ENCODE measurements around the gene UNC5A.

UNC5A gene

DNA sequence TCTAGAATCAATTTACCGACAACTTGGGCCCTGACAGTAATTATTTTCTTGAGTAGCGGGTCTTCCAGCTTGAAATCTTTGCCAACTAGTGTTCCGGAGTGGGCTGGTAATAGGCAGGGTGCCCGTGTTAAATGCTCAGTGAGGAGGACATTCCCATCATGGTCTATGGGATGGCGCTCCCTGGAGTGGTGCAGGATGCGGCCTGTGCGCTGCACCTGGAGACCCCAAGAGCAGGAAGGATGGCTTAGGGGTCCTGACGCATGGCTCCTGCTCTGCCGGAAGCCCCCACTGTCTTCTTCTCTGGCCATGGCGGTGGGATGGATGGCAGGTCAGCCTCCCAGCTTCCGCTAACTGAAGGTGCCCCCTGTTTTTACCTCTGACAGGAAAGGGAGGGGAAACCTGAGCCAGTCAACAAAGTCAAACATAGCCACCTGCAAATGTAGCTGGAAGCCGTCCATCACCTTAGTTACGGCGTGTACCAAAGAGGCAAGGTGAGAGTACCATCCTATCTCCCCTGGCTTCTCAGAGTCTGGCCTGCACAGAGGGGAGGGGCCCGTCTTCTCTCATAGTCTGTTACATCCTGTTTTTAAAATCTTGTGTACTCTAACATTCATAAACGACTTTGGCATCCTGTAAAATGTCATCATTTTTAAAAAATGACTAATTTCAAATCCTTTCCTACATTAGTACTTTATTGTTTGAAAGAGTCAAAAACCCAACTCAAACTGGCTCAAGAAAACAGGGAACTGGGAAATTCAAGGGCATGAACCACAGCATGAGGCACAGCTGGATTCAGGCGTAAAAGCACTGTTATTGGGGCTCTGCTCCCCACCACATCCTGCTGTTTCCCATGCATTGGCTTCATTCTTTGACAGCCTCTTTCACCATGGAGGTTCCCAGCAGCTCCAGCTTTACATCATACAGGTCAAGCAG, 28.5 kb upstream of the UNC5A start:
- no peak for DNase-seq (ENCODE audit: low spot score)

DNA sequence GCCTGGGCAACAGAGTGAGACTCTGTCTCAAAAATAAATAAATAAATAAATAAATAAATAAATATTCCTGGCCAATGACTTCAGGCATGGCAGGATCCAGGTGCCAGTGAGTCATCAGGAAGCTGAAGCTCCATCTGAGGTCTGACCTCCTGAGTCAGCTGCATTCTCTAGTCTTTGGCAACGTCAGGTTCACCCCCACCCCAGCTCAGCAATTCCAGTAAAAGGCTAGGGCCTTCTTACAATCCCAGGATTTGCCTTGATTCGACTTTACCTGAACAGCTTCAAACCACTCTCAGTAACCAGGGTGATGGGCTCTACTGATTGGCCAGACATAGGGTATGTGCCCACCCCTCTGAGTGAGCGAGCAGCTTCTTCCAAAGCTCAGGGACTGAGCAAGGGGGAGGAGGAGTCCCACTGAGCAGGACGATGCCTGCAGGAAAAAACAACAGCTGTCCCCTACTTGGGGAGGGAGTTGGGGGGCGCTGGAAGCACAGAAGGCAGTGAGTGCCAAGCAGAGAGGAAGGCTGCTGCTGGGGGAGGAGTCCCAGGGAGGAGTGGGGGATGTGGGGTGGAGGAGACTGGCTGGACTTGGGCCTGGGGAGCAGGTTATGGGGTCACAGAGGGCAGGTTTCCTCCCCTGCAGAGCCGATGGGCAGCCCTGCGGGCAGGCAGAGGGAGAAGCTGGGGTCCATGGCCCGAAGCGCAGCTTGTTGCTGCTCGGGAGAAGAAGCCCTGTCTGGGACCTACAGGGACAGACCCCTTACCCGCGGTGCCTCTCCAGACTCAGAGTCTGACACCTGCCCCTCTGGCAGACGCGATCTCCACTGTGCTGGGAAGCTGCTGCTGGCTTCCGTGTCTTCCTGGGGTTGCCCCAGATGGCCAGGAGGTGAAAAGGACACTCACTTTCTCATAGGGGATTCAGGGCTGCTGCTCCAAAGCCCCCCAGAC, 25.9 kb upstream of the UNC5A start:
- DNase-seq (ENCODE audit: low spot score): no peak

DNA sequence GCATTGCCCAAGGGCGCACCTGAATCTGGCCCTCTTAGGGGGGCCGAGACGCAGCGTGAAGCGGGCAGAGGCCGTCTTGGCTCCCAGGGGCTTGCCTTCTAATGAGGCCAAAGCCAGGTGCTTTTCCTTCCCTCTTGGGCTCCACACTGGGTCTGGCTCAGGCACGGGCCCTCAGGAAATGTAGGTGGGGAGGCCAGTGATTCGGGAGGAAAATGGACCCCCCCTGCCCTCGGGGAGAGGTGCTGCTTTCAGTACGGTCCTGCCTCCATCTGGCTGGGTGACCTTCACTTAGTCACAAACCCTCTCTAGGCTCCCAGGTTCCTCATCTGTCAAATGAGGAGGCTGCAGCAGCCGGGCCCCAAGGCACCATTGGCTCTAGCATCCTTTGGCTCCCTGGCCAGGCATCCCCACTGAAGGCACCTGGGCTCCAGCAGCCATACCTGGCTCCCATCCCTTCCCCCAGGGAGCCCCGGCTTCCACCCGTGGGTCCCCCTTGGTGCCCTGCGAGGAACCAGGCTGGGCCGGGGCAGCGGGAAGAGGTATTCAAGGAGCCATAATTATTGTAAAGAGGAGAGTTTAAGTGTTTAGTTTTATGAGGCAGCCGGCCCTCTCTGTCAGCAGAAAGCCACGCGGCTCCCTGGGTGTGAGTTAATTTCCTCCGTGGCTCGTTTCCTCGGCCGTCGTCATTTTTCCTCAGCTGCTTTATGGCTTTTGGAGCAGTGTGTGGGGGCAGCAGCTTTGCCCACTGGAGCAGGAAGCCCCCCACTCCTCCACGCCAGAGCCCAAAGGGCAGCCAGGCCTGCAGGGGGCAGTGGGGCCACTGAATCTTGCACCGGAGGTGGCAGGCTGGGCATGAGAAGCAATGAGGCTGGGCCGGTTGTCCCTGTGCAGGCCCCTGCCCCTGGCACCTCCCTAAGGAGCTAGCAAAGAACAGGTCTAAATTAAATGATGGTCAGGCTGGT, 24.9 kb upstream of the UNC5A start:
- DNase-seq (ENCODE audit: low spot score): no peak

DNA sequence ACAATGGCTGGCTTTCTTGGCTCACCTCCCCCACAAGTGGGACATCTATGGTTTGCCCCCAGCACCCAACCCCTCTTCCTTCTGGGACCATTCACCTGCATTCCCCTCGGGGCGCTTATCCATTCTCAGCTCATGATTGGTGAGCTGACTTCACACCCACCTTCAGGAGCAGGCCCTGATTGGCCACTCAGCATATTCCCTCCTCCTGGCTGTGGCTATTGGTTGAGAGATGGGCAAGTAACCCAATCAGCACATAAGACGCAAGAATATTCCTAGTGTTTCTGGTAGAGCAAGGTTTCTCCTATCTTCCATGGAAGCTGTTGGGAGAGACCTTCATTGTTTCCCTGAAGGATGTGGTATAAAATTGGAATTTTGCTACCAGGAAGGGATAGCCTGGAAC, 22.7 kb upstream of the UNC5A start:
- DNase-seq (ENCODE audit: low spot score): no peak

DNA sequence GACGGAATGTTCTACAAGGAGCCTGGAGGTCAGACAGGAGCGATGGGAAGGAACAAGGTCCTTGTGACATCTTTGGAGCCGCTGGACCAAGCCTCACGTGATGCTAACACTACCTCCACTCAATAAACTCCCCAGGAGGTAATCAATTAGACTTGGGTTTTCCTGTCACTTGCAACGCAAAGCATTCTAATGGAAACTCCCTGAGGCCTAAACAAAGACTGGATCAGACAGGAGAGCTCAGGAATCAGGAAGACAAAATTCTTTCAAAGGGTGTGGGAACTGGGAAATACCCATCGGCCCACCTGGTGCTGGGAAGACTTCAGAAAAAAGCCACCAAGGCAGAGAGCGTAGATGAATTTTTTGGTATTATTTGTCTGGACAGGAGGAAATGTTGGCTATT, 22.3 kb upstream of the UNC5A start:
- no peak for DNase-seq (ENCODE audit: low spot score)

DNA sequence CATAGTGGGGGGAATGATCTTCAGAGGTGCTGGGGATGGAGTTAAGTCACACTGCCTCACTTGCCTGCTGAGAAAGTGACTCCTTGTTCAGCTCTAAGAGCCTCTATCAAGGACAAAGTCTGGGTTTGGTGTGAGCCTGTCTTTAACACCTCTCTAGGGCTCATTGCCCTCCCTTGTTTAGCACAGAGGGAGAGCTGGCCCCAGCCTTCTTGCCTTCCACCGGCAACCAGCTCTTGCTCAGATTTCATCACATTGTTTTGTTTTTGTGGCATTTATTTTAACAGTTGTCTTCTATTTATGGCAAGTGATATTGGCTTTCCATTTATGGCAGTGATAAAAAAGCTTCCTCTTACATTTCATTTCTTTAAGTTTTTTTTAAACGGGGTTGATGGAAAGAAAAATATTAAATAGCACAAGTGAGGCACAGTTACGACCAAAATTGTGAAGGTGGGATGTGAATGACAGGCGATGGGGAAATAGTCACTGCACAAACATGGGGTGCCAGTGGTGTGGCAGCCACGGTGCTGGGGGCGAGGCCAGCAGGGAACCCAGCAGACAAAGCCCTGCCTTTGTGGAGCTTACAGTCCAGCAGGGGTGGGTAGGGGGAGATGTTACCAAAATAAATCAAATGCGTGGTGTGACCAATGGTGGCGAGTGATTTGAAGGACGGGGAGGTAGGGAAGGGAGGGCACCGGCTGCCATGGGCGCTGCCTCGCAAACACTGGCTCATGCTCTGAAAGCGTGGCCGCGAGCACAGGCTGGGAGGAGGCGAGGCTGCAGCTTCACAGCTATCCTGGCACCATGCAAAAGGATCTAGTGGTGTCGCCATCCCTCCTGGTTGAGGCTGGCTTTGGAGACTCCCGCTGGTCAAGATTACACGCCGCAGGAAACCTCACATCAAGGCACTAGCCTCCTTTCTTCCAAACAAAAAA, 21.2 kb upstream of the UNC5A start:
- no peak for DNase-seq (ENCODE audit: low spot score)

DNA sequence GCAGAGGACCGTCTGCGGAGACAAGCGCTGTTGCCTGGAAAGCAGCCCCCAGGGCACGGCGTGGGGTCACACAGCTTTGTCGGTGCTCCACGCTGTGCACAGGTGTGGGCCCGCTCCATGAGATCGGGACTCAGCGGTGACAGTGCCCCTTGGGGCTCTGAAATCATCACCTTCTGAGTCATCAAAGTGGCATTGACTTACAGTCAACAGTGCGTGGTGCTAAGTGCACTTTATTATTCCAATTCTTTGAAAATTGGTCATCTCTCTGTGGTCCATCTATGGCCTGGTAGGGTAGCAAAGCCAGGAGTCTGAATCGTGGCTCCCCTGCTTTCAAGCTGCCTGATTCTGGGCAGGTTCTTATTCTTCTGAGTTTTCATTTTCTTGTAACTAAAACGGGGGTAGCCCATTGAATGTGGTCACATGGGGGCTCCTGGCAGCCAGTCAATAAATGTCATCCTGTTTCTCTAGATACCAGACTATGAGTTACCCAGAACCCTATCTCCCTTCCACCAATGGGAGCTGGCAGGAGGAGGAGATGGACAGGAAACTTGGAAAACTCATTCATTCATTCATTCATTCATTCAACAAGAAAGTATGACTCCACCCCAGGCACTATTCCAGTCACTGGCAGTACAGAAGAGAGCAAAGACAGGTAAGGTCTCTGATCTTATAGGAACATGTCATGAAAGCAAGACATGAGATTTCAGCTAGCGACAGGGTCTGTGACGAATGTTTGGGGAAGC, 20.3 kb upstream of the UNC5A start:
- DNase-seq (ENCODE audit: low spot score): no peak

DNA sequence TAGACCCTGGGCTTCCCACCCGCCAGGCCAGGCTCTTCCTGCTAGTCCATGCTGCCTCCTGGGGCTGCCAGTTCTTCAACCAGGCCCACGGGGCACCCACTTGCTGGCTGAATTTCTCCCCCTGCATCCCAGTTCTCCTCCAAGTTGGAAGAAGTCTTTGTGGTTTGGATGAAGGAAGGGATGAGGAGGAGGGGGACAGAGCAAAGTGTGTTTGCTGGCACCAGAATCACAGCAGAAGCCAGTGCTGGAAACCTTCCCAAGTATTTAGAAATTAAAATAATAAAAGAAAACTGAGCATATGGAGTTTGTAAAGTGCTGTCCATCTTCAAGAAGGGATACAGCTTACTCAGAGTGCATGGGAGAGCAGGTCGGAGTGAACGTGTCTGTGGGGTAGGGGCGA, 19.4 kb upstream of the UNC5A start:
- no peak for DNase-seq (ENCODE audit: low spot score)

DNA sequence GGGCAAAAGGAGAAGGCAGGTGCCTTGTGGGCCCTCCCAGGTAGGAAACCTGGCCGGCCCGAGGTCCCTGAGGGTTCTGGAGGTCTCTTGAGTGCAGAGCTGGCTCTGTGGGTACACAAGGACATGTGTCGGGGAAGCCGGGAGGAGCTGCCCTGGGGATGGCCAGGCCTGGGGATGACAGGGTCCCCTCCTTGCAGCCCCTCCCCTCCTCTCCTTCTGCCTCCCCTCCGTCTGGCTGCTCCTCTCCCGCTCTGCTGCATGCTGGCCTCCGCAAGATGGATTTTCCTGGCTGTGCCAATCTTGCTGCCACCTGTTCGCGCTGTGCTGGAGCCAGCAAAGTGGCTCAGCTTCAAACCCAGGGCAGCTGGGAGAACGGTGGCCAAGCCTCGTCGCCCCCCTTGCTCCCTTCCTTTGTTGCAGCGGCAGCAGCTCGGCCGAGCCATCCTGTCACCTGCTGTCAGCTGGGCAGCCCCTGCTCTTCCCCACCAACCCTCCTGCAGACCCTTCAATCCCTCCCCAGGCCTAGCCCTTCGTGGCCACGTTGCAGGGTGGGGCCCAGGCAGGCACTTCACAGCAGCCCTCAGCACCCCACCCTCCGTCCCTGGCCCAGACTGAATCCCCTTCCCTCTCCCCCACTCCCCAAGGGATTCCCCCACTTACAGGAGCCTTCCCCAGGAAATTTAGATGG, 17.6 kb upstream of the UNC5A start:
- no peak for DNase-seq (ENCODE audit: low spot score)

DNA sequence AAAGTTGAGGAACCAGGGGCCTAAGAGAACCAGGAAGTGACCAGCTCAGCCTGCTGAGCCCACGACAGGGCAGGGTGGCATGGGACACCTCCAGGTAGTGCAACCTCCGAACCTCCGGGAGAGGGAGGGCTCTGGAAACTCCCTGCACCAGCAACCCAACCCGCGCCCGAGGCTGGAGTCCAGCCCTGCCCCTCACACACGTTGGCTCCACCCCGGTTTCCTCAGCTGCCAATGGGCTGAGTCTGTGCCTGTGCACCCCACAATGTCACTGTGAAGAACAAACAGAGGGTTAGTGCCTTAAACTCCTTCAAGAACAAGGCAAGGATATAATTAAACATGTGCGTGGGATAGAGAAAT, 17.0 kb upstream of the UNC5A start:
- no peak for DNase-seq (ENCODE audit: low spot score)

DNA sequence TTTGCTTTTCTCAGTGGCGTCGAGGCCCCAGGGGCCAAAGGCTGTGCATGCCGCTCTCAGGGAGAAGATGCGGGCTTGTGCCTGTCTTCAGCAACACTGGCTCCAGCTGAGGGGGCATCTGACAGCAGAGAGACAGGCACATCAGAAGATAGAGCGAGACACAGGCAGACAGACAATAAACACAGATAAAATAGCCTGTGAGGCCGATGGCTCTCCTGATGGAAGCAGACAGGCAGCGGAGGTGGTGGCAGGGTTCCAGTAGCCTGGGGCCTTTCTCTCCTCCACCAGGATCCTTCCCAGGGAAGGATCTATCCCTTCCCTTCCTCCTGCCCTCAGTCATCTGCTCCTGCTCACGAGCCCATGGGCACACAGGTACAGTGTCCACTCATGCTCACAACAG, 16.6 kb upstream of the UNC5A start:
- DNase-seq (ENCODE audit: low spot score): no peak

DNA sequence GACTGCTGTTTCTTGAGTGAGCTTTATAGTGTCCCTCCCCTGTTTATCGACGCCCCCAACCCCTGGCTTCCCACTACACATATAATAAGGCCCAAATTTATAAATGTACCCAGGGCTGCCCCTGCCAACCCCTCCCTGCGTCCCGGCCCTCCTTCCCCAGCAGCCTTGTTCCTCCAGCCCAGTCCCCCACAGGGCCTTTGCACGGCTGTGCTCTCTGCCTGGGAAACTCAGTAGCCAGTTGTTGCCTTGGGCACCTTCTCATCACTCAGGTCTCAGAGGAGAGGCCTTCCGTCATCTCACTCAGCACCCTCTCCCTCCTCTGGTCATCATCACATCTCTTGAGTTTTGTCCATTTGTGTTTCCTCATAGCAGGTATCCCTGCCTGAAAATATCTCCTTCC, 15.8 kb upstream of the UNC5A start:
- DNase-seq (ENCODE audit: low spot score): no peak

DNA sequence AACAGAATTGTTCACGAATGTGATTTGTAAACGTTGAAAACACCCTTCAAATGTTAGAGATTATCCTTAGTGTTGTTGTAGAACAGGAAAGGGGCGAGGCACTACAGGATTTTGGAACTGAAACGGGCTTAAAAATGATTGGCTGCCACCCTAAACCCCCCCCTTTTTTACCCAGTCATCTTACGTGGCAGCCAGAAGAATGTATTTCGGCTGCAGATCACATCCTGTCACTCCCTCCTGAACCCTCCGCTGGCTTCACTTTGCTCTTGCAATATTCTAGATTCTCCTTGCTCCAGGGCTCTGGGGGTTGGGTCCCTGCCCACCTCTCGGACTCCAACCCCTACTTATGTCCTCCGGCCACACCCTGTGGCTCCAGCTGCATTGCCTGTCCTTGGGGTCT, 13.9 kb upstream of the UNC5A start:
- no peak for DNase-seq (ENCODE audit: low spot score)

DNA sequence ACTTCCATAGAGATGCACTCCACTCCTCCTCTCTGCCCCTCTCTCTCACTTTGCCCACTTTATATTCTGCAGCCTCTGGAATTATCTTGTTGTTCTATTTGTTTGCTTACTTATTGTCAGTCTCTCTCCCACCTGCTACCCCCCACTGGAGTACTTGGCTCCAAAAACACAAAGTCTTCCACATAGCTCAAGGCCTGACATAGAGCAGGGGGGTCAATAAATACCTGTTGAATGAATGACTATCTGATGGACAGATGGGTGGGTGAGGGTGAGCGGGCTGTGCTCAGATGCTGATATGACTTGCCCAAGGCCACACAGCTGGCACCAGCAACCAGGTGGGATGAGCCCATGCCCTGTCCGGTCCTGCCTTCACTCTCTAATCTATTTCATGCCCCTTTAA, 13.4 kb upstream of the UNC5A start:
- DNase-seq (ENCODE audit: low spot score): no peak

DNA sequence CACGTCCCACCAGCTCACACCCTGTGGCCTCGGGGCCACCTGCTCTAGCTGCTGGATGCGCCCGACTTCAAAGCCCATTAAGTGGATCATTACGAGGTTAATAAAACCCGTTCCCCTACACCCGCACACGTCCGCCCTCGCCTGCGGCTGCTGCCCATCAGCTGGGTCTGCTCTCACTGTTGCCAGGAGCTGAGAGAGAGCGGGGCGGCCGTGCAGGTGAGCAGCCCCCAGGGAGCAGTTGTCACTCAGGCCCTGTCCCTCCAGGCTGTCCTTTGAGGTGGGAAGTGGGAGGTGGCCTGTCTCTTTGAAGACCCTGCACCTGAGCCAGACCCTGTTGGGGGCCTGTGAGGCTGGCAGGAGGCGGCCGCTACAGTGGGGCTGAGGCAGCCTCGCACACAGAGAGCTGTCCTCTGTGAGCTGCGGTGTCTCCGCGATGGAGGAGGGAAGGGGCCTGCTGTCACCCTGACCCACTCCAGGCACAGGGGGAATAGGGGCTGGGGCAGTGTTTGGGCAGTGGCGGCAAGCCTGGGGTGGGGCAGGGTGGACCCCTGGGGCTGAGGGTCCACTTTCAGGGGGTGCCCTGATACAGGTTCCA, 12.8 kb upstream of the UNC5A start:
- no peak for DNase-seq (ENCODE audit: low spot score)

DNA sequence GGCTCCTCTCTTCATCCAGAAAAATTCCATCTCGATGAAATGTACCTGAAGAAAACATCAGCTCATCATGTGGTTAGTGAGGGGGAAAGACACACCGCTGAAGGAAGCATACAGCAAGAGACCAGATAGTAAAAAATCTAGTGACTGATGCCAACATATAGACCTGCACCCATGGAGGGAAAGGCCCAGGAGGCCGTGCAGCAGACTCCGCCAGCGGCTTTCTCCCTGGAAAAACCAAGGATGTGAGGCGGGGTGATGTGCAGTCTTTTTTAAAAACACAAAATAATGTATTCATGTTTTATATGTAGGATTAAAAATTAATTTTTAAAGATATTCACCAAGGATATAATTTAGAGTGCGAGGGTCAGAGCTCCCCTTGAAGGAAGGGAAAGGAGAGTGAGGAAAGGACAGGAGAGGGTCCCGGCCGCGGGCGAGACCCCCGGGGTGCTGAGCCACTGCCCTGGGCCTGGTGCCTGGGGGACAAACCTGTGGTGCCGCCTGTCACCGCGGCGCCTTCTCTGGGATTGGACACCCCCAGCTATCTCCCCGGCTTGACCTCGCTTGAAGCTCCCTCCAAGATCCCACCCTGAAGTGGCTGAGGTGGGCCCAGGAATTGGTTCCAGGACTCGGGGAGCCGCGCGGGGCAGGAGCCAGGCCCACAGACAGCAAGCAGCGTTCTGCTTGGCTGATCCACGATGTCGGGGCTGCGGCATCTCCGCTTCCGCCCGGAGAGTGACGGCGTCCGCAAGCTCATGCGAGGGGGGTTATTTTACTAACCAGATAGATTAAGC, 12.1 kb upstream of the UNC5A start:
- no peak for DNase-seq (ENCODE audit: low spot score)

DNA sequence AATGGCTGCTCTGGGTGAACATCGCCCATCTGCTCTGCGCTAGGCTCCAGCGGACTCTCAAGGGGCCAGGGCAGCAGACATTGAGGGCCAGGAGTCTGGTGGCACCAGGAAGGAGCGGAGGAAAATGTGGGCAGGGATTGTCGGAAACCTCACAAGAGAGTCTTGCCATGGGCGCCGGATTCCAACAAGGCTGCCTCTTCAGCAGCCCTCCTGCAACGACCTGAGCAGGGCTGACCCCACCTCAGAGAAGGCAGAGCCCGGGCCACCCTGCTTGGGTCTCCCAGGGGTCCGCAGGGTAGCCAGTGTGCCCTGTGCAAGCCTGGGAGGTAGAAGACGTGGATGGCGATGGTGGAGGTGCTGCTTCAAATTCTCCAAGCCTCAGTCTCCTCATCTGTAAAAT, 11.4 kb upstream of the UNC5A start:
- DNase-seq (ENCODE audit: low spot score): no peak

DNA sequence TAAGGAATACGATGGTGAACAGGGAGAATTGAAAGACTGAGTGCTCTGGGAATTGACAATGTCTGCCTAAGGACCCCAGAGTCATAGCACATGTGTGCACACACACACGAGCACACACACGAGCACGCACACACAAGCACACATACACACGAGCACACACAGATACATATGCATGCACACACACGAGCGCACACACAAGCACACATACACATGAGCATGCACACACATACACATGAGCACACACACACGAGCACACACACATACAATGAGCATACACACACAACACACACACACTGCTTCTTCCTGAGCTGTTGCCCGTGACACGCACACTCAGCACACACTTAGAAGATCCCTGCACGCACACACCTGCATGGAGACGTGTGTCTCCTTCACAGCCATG, 10.9 kb upstream of the UNC5A start:
- no peak for DNase-seq (ENCODE audit: low spot score)

All from globus pallidus (tissue), 1 donor.